ENCODE data around the gene ZNF346. TPM values are rescaled to one million over a fixed set of nuclear protein-coding genes. Genes with fewer than 3 reads are reported as not detected.

ZNF346 gene
- total RNA-seq, 1 donor from 2014 or later: 13.9 TPM

DNA sequence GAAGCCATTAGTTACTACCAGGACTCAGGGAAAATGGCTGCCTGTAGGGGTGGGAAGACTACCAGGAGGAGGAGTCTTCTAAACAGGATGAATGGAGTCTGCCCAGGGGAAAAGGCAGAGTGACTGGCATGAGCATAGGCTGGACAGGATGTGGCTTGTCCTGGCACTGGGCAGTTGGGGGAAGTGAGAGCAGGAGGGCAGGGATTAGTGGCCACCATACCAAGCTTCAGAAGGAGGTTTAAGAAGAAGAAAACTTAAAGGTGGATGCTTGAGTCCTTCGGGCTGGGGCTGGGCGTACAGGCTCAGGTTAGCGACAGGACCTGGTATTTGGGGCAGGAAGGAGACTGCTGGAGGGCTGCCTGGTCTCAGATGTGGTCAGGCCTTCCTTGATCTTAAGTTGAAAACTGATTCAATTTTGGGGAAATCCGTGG, 106.1 kb downstream of the ZNF346 start:
- intact Hi-C loops (cut with DNase I): no loop called here
- H3K27me3 ChIP-seq (ENCODE audit: low read depth): no peaks in the 10 kb centered on the region
- H3K9me3 ChIP-seq: no peaks in the 10 kb centered on the region
- peaks cover 10% of the 10 kb centered on the region for H3K4me1 ChIP-seq
- H3K4me3 ChIP-seq: no peak overlapping the region
- ATAC-seq (no peak), DNase-seq (no peak)
- TF ChIP-seq, protein P1, sequence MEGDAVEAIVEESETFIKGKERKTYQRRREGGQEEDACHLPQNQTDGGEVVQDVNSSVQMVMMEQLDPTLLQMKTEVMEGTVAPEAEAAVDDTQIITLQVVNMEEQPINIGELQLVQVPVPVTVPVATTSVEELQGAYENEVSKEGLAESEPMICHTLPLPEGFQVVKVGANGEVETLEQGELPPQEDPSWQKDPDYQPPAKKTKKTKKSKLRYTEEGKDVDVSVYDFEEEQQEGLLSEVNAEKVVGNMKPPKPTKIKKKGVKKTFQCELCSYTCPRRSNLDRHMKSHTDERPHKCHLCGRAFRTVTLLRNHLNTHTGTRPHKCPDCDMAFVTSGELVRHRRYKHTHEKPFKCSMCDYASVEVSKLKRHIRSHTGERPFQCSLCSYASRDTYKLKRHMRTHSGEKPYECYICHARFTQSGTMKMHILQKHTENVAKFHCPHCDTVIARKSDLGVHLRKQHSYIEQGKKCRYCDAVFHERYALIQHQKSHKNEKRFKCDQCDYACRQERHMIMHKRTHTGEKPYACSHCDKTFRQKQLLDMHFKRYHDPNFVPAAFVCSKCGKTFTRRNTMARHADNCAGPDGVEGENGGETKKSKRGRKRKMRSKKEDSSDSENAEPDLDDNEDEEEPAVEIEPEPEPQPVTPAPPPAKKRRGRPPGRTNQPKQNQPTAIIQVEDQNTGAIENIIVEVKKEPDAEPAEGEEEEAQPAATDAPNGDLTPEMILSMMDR (IDR thresholded peaks at IDR 0.05): no peak
- no peak overlapping the region for H3K27ac ChIP-seq
- no peaks in the 10 kb centered on the region for H3K36me3 ChIP-seq

- Histone ChIP-seq H3K27me3 (ENCODE audit: low read depth) (no peaks in the 10 kb centered on the region), H3K4me3 (no peak overlapping the region), H3K36me3 (peaks cover 5% of the 10 kb centered on the region), H3K27ac (no peak overlapping the region), H3K9me3 (no peaks in the 10 kb centered on the region), H3K4me1 (peaks cover 20% of the 10 kb centered on the region)
- intact Hi-C loops (cut with DNase I): no loop called here
- ATAC-seq: no peak
- TF ChIP-seq, protein P1 (IDR thresholded peaks at IDR 0.05): no peak
- DNase-seq: no peak
Measured at GRCh38 chr5:177130211-177131018, 107.9 kb downstream of the ZNF346 start.

Other genes with a start within 250 kb of the ZNF346 start
- 0.21 TPM for gene UNC5A, start 212.1 kb upstream of the ZNF346 start, total RNA-seq
- 61.2 TPM for gene HK3, start 123.3 kb upstream of the ZNF346 start, total RNA-seq
- 39.1 TPM for gene UIMC1, start 15.9 kb upstream of the ZNF346 start, total RNA-seq
- gene FGFR4, start 64.2 kb downstream of the ZNF346 start, total RNA-seq: 59.7 TPM
- 75.5 TPM for gene NSD1, start 111.1 kb downstream of the ZNF346 start, total RNA-seq